SH-SY5Y (cell line): ENCODE data around the gene MRS2.

Experiments used
- GATA2 ChIP-seq: IDR thresholded peaks from 2 replicates; pipeline ENCODE4 v1.6.1; 2011; ENCODE audit warnings: mild to moderate bottlenecking, low read depth, low read length
- GATA3 ChIP-seq: IDR thresholded peaks from 2 replicates; pipeline ENCODE4 v1.6.1; 2011; ENCODE audit warnings: low read depth, mild to moderate bottlenecking, low read length, moderate library complexity

DNA sequence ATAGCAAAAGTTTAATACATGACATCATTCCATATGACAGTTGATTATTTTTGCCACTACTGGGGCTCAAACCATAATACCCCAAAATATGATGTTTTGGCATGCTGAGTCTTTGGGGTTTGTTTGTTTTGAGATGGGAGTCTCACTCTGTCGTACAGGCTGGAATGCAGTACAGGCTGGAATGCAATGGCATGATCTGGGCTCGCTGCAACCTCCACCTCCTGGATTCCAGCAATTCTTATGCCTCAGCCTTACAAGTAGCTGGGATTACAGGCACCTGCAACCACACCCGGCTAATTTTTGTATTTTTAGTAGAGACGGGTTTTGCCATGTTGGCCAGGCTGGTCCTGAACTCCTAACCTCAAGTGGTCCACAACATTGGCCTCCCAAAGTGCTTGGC, 1.3 kb upstream of the MRS2 start:
- no peak for TF ChIP-seq GATA2
- TF ChIP-seq GATA3 = no peak
